RWPE1 (cell line): ENCODE data around the gene QRSL1.

ENCODE experiments used
- CTCF ChIA-PET: fragments of 350-600 bp; sonication (Branson Sonifier 250); formaldehyde crosslinking; extraction: SDS; loops from one replicate; lab custom pipeline; 2021; lab: Yijun Ruan, JAX
- POLR2A ChIA-PET: fragments of 400-600 bp; formaldehyde crosslinking; extraction: SDS; loops from one replicate; lab custom pipeline; 2020; ENCODE audit warnings: antibody characterized with exemption; ENCODE audit not compliant: low non-redundant PET; lab: Yijun Ruan, JAX
- DNase-seq: peaks from one replicate; pipeline ENCODE4 v3.0.0; 2012; ENCODE audit warnings: low spot score
- H3K27ac ChIP-seq: fragments of 450-650 bp; 2 replicates; pipeline ENCODE4 v1.5.1; 2017
- CTCF ChIP-seq: fragments of 450-650 bp; conservative IDR thresholded peaks from 2 replicates; pipeline ENCODE4 v1.5.1; 2017; ENCODE audit warnings: low read depth, mild to moderate bottlenecking

Gene QRSL1

GRCh38 chr6:106705156-106705555, 75.8 kb downstream of the QRSL1 start:
- no peak overlapping the region for H3K27ac ChIP-seq
- CTCF ChIA-PET = interaction anchor here (0.6 kb wide), 1 partner anchor 217 kb away, joined by 6 read pairs; no protein-coding TSS in a partner anchor
- no peak for DNase-seq
- POLR2A ChIA-PET = no interaction called here
- TF ChIP-seq CTCF = no peak

GRCh38 chr6:106710580-106710979, 81.2 kb downstream of the QRSL1 start:
- POLR2A ChIA-PET = no interaction called here
- TF ChIP-seq CTCF = no peak
- no peak overlapping the region for H3K27ac ChIP-seq
- CTCF ChIA-PET = no interaction called here
- no peak for DNase-seq

GRCh38 chr6:106714281-106714680, 84.9 kb downstream of the QRSL1 start:
- TF ChIP-seq CTCF = no peak
- no peak overlapping the region for H3K27ac ChIP-seq
- no peak for DNase-seq
- ChIA-PET POLR2A (no interaction called here), CTCF (no interaction called here)

GRCh38 chr6:106715922-106716321, 86.5 kb downstream of the QRSL1 start:
- no peak overlapping the region for H3K27ac ChIP-seq
- DNase-seq = no peak
- CTCF ChIA-PET = no interaction called here

GRCh38 chr6:106716966-106717365, 87.6 kb downstream of the QRSL1 start:
- CTCF ChIA-PET = no interaction called here
- H3K27ac ChIP-seq = no peak overlapping the region
- no peak for TF ChIP-seq CTCF
- POLR2A ChIA-PET = no interaction called here
- no peak for DNase-seq

More at GRCh38 chr6:106715922-106716321, 86.5 kb downstream of the QRSL1 start:
- POLR2A ChIA-PET = no interaction called here
- no peak for TF ChIP-seq CTCF
